Vagina (tissue), 2 donors: ENCODE data around the gene EXO5. TPM values are rescaled to one million over a fixed set of nuclear protein-coding genes. Genes with fewer than 3 reads are reported as not detected.
"Not testable (repeated sequence)": the region's sequence is repeated elsewhere in the genome, so short reads cannot be mapped to it uniquely, and the experiment has no call there.

Experiments used
- DNase-seq, 2 donors: peaks; one replicate each; pipeline ENCODE4 v3.0.0-alpha.2; 2017; ENCODE audit errors: extremely low spot score in 2 of 2
- H3K27ac ChIP-seq: fragments of 200-600 bp; sonication (generic); one replicate; pipeline ENCODE4 v1.5.1; 2019
- H3K27me3 ChIP-seq: fragments of 200-600 bp; sonication (generic); one replicate; pipeline ENCODE4 v1.5.1; 2019
- H3K36me3 ChIP-seq, 2 donors: fragments of 200-600 bp; sonication (generic); one replicate each; pipeline ENCODE4 v1.5.1; 2017 to 2019
- H3K4me1 ChIP-seq: fragments of 200-600 bp; sonication (generic); one replicate; pipeline ENCODE4 v1.5.1; 2019
- H3K4me3 ChIP-seq, 2 donors: fragments of 200-600 bp; sonication (generic); 1 replicate in 1 of 2; 2 replicates in 1 of 2; pipeline ENCODE4 v1.5.1; 2016 to 2019
- H3K9me3 ChIP-seq: fragments of 200-600 bp; sonication (generic); one replicate; pipeline ENCODE4 v1.5.1; 2019
- CTCF ChIP-seq, 3 experiments: fragments of 450-650 bp in 2 of 3; fragments of 200-600 bp in 1 of 3; sonication (generic) in 1 of 3; IDR thresholded peaks; one replicate each; pipeline ENCODE4 v1.5.1; 2017 to 2019; ENCODE audit warnings: antibody characterized with exemption in 3 of 3, mild to moderate bottlenecking in 2 of 3, moderate library complexity in 2 of 3
- POLR2A ChIP-seq, 2 donors: fragments of 450-650 bp; IDR thresholded peaks; one replicate each; pipeline ENCODE4 v1.6.1; 2017; ENCODE audit warnings: antibody characterized with exemption in 2 of 2, mild to moderate bottlenecking in 2 of 2, moderate library complexity in 2 of 2
- POLR2AphosphoS5 ChIP-seq, 2 donors: sonication (generic); formaldehyde crosslinking; IDR thresholded peaks; one replicate each; pipeline ENCODE4 v1.9.0; 2017; ENCODE audit warnings: antibody characterized with exemption in 2 of 2, mild to moderate bottlenecking in 2 of 2, low read depth in 1 of 2; ENCODE audit not compliant: insufficient read depth in 1 of 2
- intact Hi-C: fragments of 100-400 bp; cut with DNase I; formaldehyde crosslinking; loops from one replicate; pipeline ENCODE4 v1.15.1; 2023
- total RNA-seq: library from RNA; depleted of rRNA; stranded (reverse); fragments of >200 nt; gene quantifications from one replicate; pipeline ENCODE4 v1.2.3, GENCODE V29; 2016

EXO5 gene
- total RNA-seq, 1 donor from 2014 or later = 3.4 TPM

- Histone ChIP-seq H3K27me3 (no peaks in the 10 kb centered on the region), H3K36me3 (no peaks in the 10 kb centered on the region), H3K4me3 (no peak overlapping the region), H3K27ac (no peak overlapping the region), H3K4me1 (no peaks in the 10 kb centered on the region), H3K9me3 (no peaks in the 10 kb centered on the region)
- DNase-seq = no peak
- no peak for TF ChIP-seq POLR2AphosphoS5 (IDR thresholded peaks at IDR 0.05; ENCODE audit: insufficient read depth in 1 of 2, low read depth in 1 of 2)
- no peak for TF ChIP-seq CTCF (IDR thresholded peaks at IDR 0.05)
- TF ChIP-seq POLR2A (IDR thresholded peaks at IDR 0.05) = no peak
- intact Hi-C loops = no loop called here
These were observed 44.5 kb downstream of the EXO5 start for GRCh38 chr1:40553017-40553416.

GRCh38 chr1:40554807-40555206 lies 46.2 kb downstream of the EXO5 start:
- H3K4me1 ChIP-seq, DNase-seq, H3K4me3 ChIP-seq, H3K36me3 ChIP-seq, H3K9me3 ChIP-seq, intact Hi-C loops, H3K27ac ChIP-seq, H3K27me3 ChIP-seq: not testable (repeated sequence)

- Histone ChIP-seq H3K27me3 (no peaks in the 10 kb centered on the region), H3K4me3 (no peak overlapping the region), H3K36me3 (no peaks in the 10 kb centered on the region), H3K4me1 (no peaks in the 10 kb centered on the region), H3K27ac (no peak overlapping the region), H3K9me3 (no peaks in the 10 kb centered on the region)
- TF ChIP-seq POLR2AphosphoS5 (IDR thresholded peaks at IDR 0.05; ENCODE audit: insufficient read depth in 1 of 2, low read depth in 1 of 2) = no peak
- TF ChIP-seq CTCF (IDR thresholded peaks at IDR 0.05) = no peak
- TF ChIP-seq POLR2A (IDR thresholded peaks at IDR 0.05) = no peak
- no peak for DNase-seq
- intact Hi-C loops = no loop called here
These were observed 47.6 kb downstream of the EXO5 start for GRCh38 chr1:40556121-40556520.

GRCh38 chr1:40558241-40558640 lies 49.7 kb downstream of the EXO5 start:
- H3K4me1 ChIP-seq, H3K27ac ChIP-seq, H3K4me3 ChIP-seq, intact Hi-C loops, H3K36me3 ChIP-seq, H3K9me3 ChIP-seq, H3K27me3 ChIP-seq, DNase-seq: not testable (repeated sequence)

GRCh38 chr1:40562185-40562584 lies 53.6 kb downstream of the EXO5 start:
- no peak for DNase-seq
- Histone ChIP-seq H3K4me1 (no peaks in the 10 kb centered on the region), H3K9me3 (no peaks in the 10 kb centered on the region), H3K27me3 (no peaks in the 10 kb centered on the region), H3K27ac (no peak overlapping the region), H3K4me3 (no peak overlapping the region), H3K36me3 (no peaks in the 10 kb centered on the region)
- intact Hi-C loops = no loop called here
- TF ChIP-seq POLR2A (IDR thresholded peaks at IDR 0.05) = no peak
- no peak for TF ChIP-seq CTCF (IDR thresholded peaks at IDR 0.05)
- no peak for TF ChIP-seq POLR2AphosphoS5 (IDR thresholded peaks at IDR 0.05; ENCODE audit: insufficient read depth in 1 of 2, low read depth in 1 of 2)

GRCh38 chr1:40563266-40563665 lies 54.7 kb downstream of the EXO5 start:
- TF ChIP-seq POLR2AphosphoS5 (IDR thresholded peaks at IDR 0.05; ENCODE audit: insufficient read depth in 1 of 2, low read depth in 1 of 2) (no peak), POLR2A (IDR thresholded peaks at IDR 0.05) (no peak), CTCF (IDR thresholded peaks at IDR 0.05) (no peak)
- DNase-seq = no peak
- H3K4me1 ChIP-seq = no peaks in the 10 kb centered on the region
- no peaks in the 10 kb centered on the region for H3K36me3 ChIP-seq
- H3K27me3 ChIP-seq = no peaks in the 10 kb centered on the region
- H3K27ac ChIP-seq = no peak overlapping the region
- no peak overlapping the region for H3K4me3 ChIP-seq
- H3K9me3 ChIP-seq = no peaks in the 10 kb centered on the region
- intact Hi-C loops = no loop called here
